K562 (cell line): Measurements from ENCODE around the gene MAPK13. TPM values are rescaled to one million over a fixed set of nuclear protein-coding genes. Genes with fewer than 3 reads are reported as not detected.
A peak's percentile ranks its signal among the peaks of the same experiment; 100 is the strongest.

ENCODE experiments used
- ARID3B ChIP-seq: fragments of 250-450 bp; sonication (Bioruptor Pico); IDR thresholded peaks from 2 replicates; pipeline ENCODE4 v1.4.0; 2020; ENCODE audit warnings: borderline replicate concordance
- BCL6 ChIP-seq: fragments of 250-450 bp; sonication (Bioruptor Pico); IDR thresholded peaks from 2 replicates; pipeline ENCODE4 v1.4.0; 2020
- BDP1 ChIP-seq: IDR thresholded peaks from 3 replicates; pipeline ENCODE4 v1.6.1; 2011; ENCODE audit not compliant: insufficient read length, insufficient read depth
- HIVEP1 ChIP-seq: fragments of 250-450 bp; sonication (Bioruptor Pico); IDR thresholded peaks from 2 replicates; pipeline ENCODE4 v1.4.0; 2020; ENCODE audit warnings: mild to moderate bottlenecking
- KLF13 ChIP-seq: fragments of 450-650 bp; IDR thresholded peaks from 2 replicates; pipeline ENCODE4 v1.6.1; 2016; ENCODE audit warnings: missing genetic modification characterization, low read depth, mild to moderate bottlenecking, missing compliant biosample characterization, moderate library complexity, borderline replicate concordance
- MXI1 ChIP-seq: IDR thresholded peaks from 2 replicates; pipeline ENCODE4 v1.6.1; 2011; ENCODE audit warnings: low read depth, mild to moderate bottlenecking, improper control_type of control experiment, low read length
- NFIC ChIP-seq: fragments of 450-650 bp; IDR thresholded peaks from 2 replicates; pipeline ENCODE4 v1.6.1; 2017; ENCODE audit warnings: mild to moderate bottlenecking, inconsistent platforms
- OTX1 ChIP-seq: fragments of 450-650 bp; formaldehyde crosslinking; IDR thresholded peaks from 2 replicates; pipeline ENCODE4 v1.4.0; 2022; ENCODE audit warnings: mild to moderate bottlenecking
- PURB ChIP-seq: sonication (generic); formaldehyde crosslinking; IDR thresholded peaks from 2 replicates; pipeline ENCODE4 v1.9.0; 2021; ENCODE audit warnings: low read depth, mild to moderate bottlenecking, missing genetic modification reagents
- RBM22 ChIP-seq: fragments of 200-400 bp; formaldehyde crosslinking; IDR thresholded peaks from 2 replicates; pipeline ENCODE4 v1.6.1; 2018; ENCODE audit warnings: low read length, low read depth; ENCODE audit not compliant: poor library complexity, severe bottlenecking
- RFX1 ChIP-seq: fragments of 450-650 bp; IDR thresholded peaks from 2 replicates; pipeline ENCODE4 v1.6.1; 2016; ENCODE audit warnings: mild to moderate bottlenecking, moderate library complexity
- SAFB ChIP-seq: fragments of 200-400 bp; formaldehyde crosslinking; IDR thresholded peaks from 2 replicates; pipeline ENCODE4 v1.6.1; 2017; ENCODE audit warnings: low read depth, low read length, borderline replicate concordance
- SAFB2 ChIP-seq: fragments of 200-400 bp; formaldehyde crosslinking; IDR thresholded peaks from 2 replicates; pipeline ENCODE4 v1.6.1; 2018; ENCODE audit warnings: borderline replicate concordance, low read length, low read depth, moderate library complexity; ENCODE audit not compliant: severe bottlenecking
- SMARCE1 ChIP-seq: fragments of 450-650 bp; IDR thresholded peaks from 2 replicates; pipeline ENCODE4 v1.7.1; 2016; ENCODE audit warnings: mild to moderate bottlenecking
- SRSF3 ChIP-seq: fragments of 200-400 bp; formaldehyde crosslinking; IDR thresholded peaks from 2 replicates; pipeline ENCODE4 v1.6.1; 2016; ENCODE audit warnings: mild to moderate bottlenecking, low read length, moderate library complexity; ENCODE audit not compliant: insufficient read depth
- TEAD1 ChIP-seq, 2 experiments: fragments of 450-650 bp in 1 of 2; sonication (generic) in 1 of 2; formaldehyde crosslinking; IDR thresholded peaks; 2 replicates each; pipeline versions ENCODE4 v1.4.0 to v1.8.0; 2020 to 2022; ENCODE audit warnings: mild to moderate bottlenecking in 2 of 2, missing genetic modification reagents in 1 of 2
- XRCC3 ChIP-seq: fragments of 450-650 bp; IDR thresholded peaks from 2 replicates; pipeline ENCODE4 v1.6.1; 2017; ENCODE audit warnings: mild to moderate bottlenecking, moderate library complexity
- ZNF143 ChIP-seq: sonication (generic); formaldehyde crosslinking; IDR thresholded peaks from 2 replicates; pipeline ENCODE4 v1.9.0; 2022; ENCODE audit warnings: mild to moderate bottlenecking, missing genetic modification reagents
- ZNF282 ChIP-seq: sonication (generic); formaldehyde crosslinking; IDR thresholded peaks from 2 replicates; pipeline ENCODE4 v1.8.1; 2023; ENCODE audit warnings: missing genetic modification reagents
- ZNF347 ChIP-seq: fragments of 450-650 bp; formaldehyde crosslinking; IDR thresholded peaks from 2 replicates; pipeline ENCODE4 v1.4.0; 2020; ENCODE audit warnings: low read depth, mild to moderate bottlenecking, moderate library complexity
- ZNF57 ChIP-seq: fragments of 450-650 bp; formaldehyde crosslinking; IDR thresholded peaks from 2 replicates; pipeline ENCODE4 v1.4.0; 2020; ENCODE audit warnings: mild to moderate bottlenecking, moderate library complexity
- ZNF695 ChIP-seq: fragments of 450-650 bp; formaldehyde crosslinking; IDR thresholded peaks from 2 replicates; pipeline ENCODE4 v1.4.0; 2020; ENCODE audit warnings: mild to moderate bottlenecking, moderate library complexity
- ZNF699 ChIP-seq: fragments of 250-450 bp; sonication (Bioruptor Pico); IDR thresholded peaks from 2 replicates; pipeline ENCODE4 v1.8.0; 2021; ENCODE audit warnings: mild to moderate bottlenecking, moderate library complexity; ENCODE audit not compliant: insufficient replicate concordance
- ZNF780A ChIP-seq: fragments of 250-450 bp; sonication (Bioruptor Pico); IDR thresholded peaks from 2 replicates; pipeline ENCODE4 v1.5.0; 2021; ENCODE audit warnings: mild to moderate bottlenecking
- polyA plus RNA-seq, 8 experiments: library from polyadenylated mRNA; depleted of rRNA in 4 of 8; stranded (reverse) in 5 of 8; unstranded in 3 of 8; fragments of >200 nt; fragmentation: Nextera tagmentation in 2 of 8; fragmentation: Illumina TruSeq in 1 of 8; extraction: Ambion mirVana in 2 of 8; extraction: Trizol in 1 of 8; gene quantifications; 2 replicates each; pipeline versions ENCODE4 v1.2.1 to v1.2.3, GENCODE V29; 2011 to 2014; ENCODE audit warnings: inconsistent platforms in 1 of 8, missing spikeins in 1 of 8
- total RNA-seq, 7 experiments: library from RNA; depleted of rRNA in 6 of 7; stranded (reverse); fragments of >200 nt in 6 of 7; fragmentation: Illumina TruSeq in 2 of 7; extraction: Trizol in 2 of 7; gene quantifications; 2 replicates each; pipeline versions ENCODE4 v1.2.1 to v1.2.3, GENCODE V29; 2011 to 2021; ENCODE audit warnings: low replicate concordance in 1 of 7
- TF ChIP-seq, protein P1 (sequence below): fragments of 250-450 bp; sonication (Bioruptor Pico); IDR thresholded peaks from 2 replicates; pipeline ENCODE4 v1.8.0; 2022; ENCODE audit warnings: inconsistent platforms

Gene MAPK13
- total and polyA plus RNA-seq, 9 of the 15 experiments (the other 6 are each of a cell fraction or from before 2014, with no cell fraction given) = 0.03 to 2.3 (median 0.48) TPM; not detected in 1

DNA sequence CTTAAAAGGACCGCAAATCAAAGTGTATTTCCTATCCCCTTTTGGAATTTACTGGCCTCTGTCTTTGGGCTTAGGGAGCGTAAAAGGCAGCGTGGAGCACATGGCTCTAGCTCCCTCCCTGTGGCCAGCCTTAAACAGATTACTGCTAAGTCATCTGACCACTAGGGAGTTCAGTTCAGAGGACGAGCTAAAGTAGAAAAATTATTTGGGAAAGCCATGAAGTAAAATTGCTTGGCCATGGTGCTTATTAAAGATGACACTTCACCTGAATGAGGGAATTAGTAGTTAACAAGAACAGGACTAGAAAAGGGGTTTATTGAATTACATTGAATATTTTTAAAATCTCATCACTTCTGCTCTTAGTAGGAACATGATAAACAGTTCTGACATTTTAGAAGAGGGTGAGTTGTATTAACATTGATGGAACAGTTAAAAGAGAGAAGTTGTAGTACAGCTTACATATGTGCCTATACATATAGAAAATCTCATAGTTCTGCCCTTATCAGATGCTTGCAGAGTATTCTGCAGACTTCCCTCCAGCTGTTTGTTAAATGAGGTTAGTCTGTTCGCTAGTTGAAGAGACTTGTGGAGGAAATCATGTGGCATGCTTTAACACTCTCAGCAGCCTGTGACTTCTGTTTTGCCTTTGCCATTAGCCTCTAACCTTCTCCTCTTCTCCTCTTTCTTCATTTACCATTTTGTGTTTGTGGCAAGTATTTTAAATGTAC, 31.2 kb upstream of the MAPK13 start (continued):
- TF ChIP-seq ZNF780A (CRISPR knock-in tag) = no peak
- no peak for TF ChIP-seq BCL6
- TF ChIP-seq KLF13 (tag) = no peak
- TF ChIP-seq ARID3B (CRISPR knock-in tag) = no peak
- TF ChIP-seq, protein P1, sequence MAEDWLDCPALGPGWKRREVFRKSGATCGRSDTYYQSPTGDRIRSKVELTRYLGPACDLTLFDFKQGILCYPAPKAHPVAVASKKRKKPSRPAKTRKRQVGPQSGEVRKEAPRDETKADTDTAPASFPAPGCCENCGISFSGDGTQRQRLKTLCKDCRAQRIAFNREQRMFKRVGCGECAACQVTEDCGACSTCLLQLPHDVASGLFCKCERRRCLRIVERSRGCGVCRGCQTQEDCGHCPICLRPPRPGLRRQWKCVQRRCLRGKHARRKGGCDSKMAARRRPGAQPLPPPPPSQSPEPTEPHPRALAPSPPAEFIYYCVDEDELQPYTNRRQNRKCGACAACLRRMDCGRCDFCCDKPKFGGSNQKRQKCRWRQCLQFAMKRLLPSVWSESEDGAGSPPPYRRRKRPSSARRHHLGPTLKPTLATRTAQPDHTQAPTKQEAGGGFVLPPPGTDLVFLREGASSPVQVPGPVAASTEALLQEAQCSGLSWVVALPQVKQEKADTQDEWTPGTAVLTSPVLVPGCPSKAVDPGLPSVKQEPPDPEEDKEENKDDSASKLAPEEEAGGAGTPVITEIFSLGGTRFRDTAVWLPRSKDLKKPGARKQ (CRISPR knock-in tag) = 0 out of 2 replicates have a peak, but pooled peaks have one; percentile 34
- no peak for TF ChIP-seq MXI1
- no peak for TF ChIP-seq SRSF3
- no peak for TF ChIP-seq ZNF282 (CRISPR knock-in tag)
- no peak for TF ChIP-seq HIVEP1 (CRISPR knock-in tag)
- 0 out of 2 replicates have a peak, but pooled peaks have one; percentile 18 for TF ChIP-seq SMARCE1
- no peak for TF ChIP-seq BDP1
- no peak for TF ChIP-seq PURB (CRISPR knock-in tag)
- TF ChIP-seq ZNF143 (CRISPR knock-in tag) = no peak
- no peak for TF ChIP-seq ZNF347
- TF ChIP-seq ZNF699 (CRISPR knock-in tag) = no peak
- TF ChIP-seq SAFB2 = no peak
- no peak for TF ChIP-seq TEAD1 (CRISPR knock-in tag; IDR thresholded peaks at IDR 0.05)
- no peak for TF ChIP-seq SAFB
- no peak for TF ChIP-seq XRCC3
- TF ChIP-seq ZNF695 (CRISPR knock-in tag) = no peak
- TF ChIP-seq OTX1 = no peak
- TF ChIP-seq RFX1 = no peak
- no peak for TF ChIP-seq RBM22
- no peak for TF ChIP-seq ZNF57 (CRISPR knock-in tag)
- TF ChIP-seq NFIC = 0 out of 2 replicates have a peak, but pooled peaks have one; percentile 7
